Esophagus squamous epithelium (tissue), 5 donors: ENCODE measurements around the gene CXorf66. TPM values are rescaled to one million over a fixed set of nuclear protein-coding genes. Genes with fewer than 3 reads are reported as not detected.
"Not testable (repeated sequence)": the region's sequence is repeated elsewhere in the genome, so short reads cannot be mapped to it uniquely, and the experiment has no call there.

Experiments used
- DNase-seq: peaks from one replicate; lab custom pipeline; 2025; lab: John Stamatoyannopoulos, UW
- H3K27ac ChIP-seq, 4 donors: fragments of 200-600 bp; sonication (generic); one replicate each; pipeline ENCODE4 v1.5.1; 2016 to 2019; ENCODE audit warnings: mild to moderate bottlenecking in 1 of 4
- H3K27me3 ChIP-seq, 4 donors: fragments of 200-600 bp; sonication (generic); 1 replicate in 3 of 4; 2 replicates in 1 of 4; pipeline versions ENCODE4 v1.5.1 to v1.6.0; 2017 to 2021; ENCODE audit warnings: antibody characterized with exemption in 1 of 4
- H3K36me3 ChIP-seq, 3 donors: fragments of 200-600 bp; sonication (generic); one replicate each; pipeline ENCODE4 v1.5.1; 2016 to 2019
- H3K4me1 ChIP-seq, 3 donors: fragments of 200-600 bp; sonication (generic); one replicate each; pipeline ENCODE4 v1.5.1; 2017 to 2019
- H3K4me3 ChIP-seq, 4 donors: fragments of 200-600 bp; sonication (generic); 1 replicate in 3 of 4; 2 replicates in 1 of 4; pipeline ENCODE4 v1.5.1; 2016 to 2019; ENCODE audit warnings: mild to moderate bottlenecking in 2 of 4, moderate library complexity in 1 of 4
- H3K9me3 ChIP-seq, 3 donors: fragments of 200-600 bp; sonication (generic); one replicate each; pipeline ENCODE4 v1.5.1; 2016 to 2019
- CTCF ChIP-seq, 6 experiments: fragments of 450-650 bp in 4 of 6; fragments of 200-600 bp in 2 of 6; sonication (generic) in 2 of 6; IDR thresholded peaks; one replicate each; pipeline ENCODE4 v1.5.1; 2016 to 2019; ENCODE audit warnings: antibody characterized with exemption in 6 of 6, mild to moderate bottlenecking in 4 of 6, moderate library complexity in 4 of 6
- POLR2A ChIP-seq, 4 donors: fragments of 450-650 bp; IDR thresholded peaks; one replicate each; pipeline ENCODE4 v1.6.1; 2017; ENCODE audit warnings: antibody characterized with exemption in 4 of 4, mild to moderate bottlenecking in 4 of 4, moderate library complexity in 3 of 4
- WGBS, 2 donors: methylation state at CpG; one replicate each; pipeline ENCODE4 v1.1.5; 2018; 5-methylcytosine and 5-hydroxymethylcytosine counted together
- intact Hi-C: fragments of 100-400 bp; cut with DNase I; formaldehyde crosslinking; loops from one replicate; pipeline ENCODE4 v1.15.0; 2022
- total RNA-seq, 4 donors: library from RNA; depleted of rRNA; stranded (reverse); fragments of >200 nt; gene quantifications; one replicate each; pipeline ENCODE4 v1.1.0, GENCODE V29; 2016
- donor health status: DM: yes; HTN: yes; CAD: no.

Gene CXorf66
- total RNA-seq, 4 donors from 2014 or later = not detected

- Histone ChIP-seq H3K4me3 (no peak overlapping the region), H3K4me1 (peaks cover 0 to 28% (median 0%) of the 10 kb centered on the region in 3 donors), H3K36me3 (no peaks in the 10 kb centered on the region), H3K27ac (no peak overlapping the region), H3K9me3 (no peaks in the 10 kb centered on the region), H3K27me3 (no peaks in the 10 kb centered on the region)
- 63 to 73% methylated on average over 5 of the region's 5 CpGs for WGBS, 2 donors
- no peak for DNase-seq
- TF ChIP-seq POLR2A (IDR thresholded peaks at IDR 0.05) = no peak
- no peak for TF ChIP-seq CTCF (IDR thresholded peaks at IDR 0.05)
- intact Hi-C loops = no loop called here
These were observed 35.4 kb downstream of the CXorf66 start for GRCh38 chrX:139929876-139930275.

- no peaks in the 10 kb centered on the region for H3K9me3 ChIP-seq
- intact Hi-C loops = no loop called here
- peaks cover 0 to 25% (median 0%) of the 10 kb centered on the region in 3 donors for H3K4me1 ChIP-seq
- TF ChIP-seq CTCF (IDR thresholded peaks at IDR 0.05) (no peak), POLR2A (IDR thresholded peaks at IDR 0.05) (no peak)
- WGBS, 2 donors = 54 to 62% methylated on average over 5 to 6 of the region's 6 CpGs
- no peaks in the 10 kb centered on the region for H3K36me3 ChIP-seq
- H3K27me3 ChIP-seq = no peaks in the 10 kb centered on the region
- peak overlapping the region in 1 of 4 donors; percentile 25 for H3K27ac ChIP-seq
- DNase-seq = no peak
- H3K4me3 ChIP-seq = no peak overlapping the region
These were observed 40.6 kb downstream of the CXorf66 start for GRCh38 chrX:139924696-139925095.

GRCh38 chrX:139924069-139924695 is 41.1 kb downstream of the CXorf66 start:
- TF ChIP-seq POLR2A (IDR thresholded peaks at IDR 0.05) (no peak), CTCF (IDR thresholded peaks at IDR 0.05) (no peak)
- Histone ChIP-seq H3K27me3 (no peaks in the 10 kb centered on the region), H3K4me3 (no peak overlapping the region), H3K4me1 (peaks cover 0 to 25% (median 0%) of the 10 kb centered on the region in 3 donors), H3K9me3 (no peaks in the 10 kb centered on the region), H3K27ac (peak overlapping the region in 1 of 4 donors; percentile 25), H3K36me3 (no peaks in the 10 kb centered on the region)
- no peak for DNase-seq
- intact Hi-C loops = no loop called here
- 50 to 54% methylated on average over 4 to 5 of the region's 5 CpGs for WGBS, 2 donors

- H3K27me3 ChIP-seq, H3K4me3 ChIP-seq, intact Hi-C loops, H3K9me3 ChIP-seq, DNase-seq, H3K36me3 ChIP-seq, H3K27ac ChIP-seq: not testable (repeated sequence)
- 51 to 80% methylated on average over 6 of the region's 6 CpGs for WGBS, 2 donors
- H3K4me1 ChIP-seq = peaks cover 0 to 22% (median 0%) of the 10 kb centered on the region in 3 donors
These were observed 44.2 kb downstream of the CXorf66 start for GRCh38 chrX:139921142-139921541.

- Histone ChIP-seq H3K9me3 (no peaks in the 10 kb centered on the region), H3K27ac (no peak overlapping the region), H3K4me3 (no peak overlapping the region), H3K4me1 (peaks cover 0 to 16% (median 0%) of the 10 kb centered on the region in 3 donors), H3K27me3 (no peaks in the 10 kb centered on the region), H3K36me3 (no peaks in the 10 kb centered on the region)
- intact Hi-C loops = no loop called here
- DNase-seq = no peak
- no peak for TF ChIP-seq CTCF (IDR thresholded peaks at IDR 0.05)
- no peak for TF ChIP-seq POLR2A (IDR thresholded peaks at IDR 0.05)
- 77 to 86% methylated on average over 1 of the region's 1 CpG for WGBS, 2 donors
These were observed 45.0 kb downstream of the CXorf66 start for GRCh38 chrX:139920316-139920715.
